ENCODE measurements around the gene GPR137B.

GPR137B gene

DNA sequence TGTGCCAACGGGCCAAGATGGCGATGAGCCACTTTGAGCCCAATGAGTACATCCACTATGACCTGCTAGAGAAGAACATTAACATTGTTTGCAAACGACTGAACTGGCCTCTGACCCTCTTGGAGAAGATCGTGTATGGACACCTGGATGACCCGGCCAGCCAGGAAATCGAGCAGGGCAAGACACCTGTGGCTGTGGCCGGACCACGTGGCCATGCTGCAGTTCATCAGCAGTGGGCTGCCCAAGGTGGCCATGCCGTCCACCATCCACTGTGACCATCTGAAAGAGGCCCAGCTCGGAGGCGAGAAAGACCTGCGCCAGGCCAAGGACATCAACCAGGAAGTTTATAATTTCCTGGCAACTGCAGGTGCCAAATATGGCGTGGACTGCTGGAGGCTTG, 32.2 kb upstream of the GPR137B start:
- DNase-seq (ENCODE audit: low spot score) = no peak
- TF ChIP-seq, protein P1, sequence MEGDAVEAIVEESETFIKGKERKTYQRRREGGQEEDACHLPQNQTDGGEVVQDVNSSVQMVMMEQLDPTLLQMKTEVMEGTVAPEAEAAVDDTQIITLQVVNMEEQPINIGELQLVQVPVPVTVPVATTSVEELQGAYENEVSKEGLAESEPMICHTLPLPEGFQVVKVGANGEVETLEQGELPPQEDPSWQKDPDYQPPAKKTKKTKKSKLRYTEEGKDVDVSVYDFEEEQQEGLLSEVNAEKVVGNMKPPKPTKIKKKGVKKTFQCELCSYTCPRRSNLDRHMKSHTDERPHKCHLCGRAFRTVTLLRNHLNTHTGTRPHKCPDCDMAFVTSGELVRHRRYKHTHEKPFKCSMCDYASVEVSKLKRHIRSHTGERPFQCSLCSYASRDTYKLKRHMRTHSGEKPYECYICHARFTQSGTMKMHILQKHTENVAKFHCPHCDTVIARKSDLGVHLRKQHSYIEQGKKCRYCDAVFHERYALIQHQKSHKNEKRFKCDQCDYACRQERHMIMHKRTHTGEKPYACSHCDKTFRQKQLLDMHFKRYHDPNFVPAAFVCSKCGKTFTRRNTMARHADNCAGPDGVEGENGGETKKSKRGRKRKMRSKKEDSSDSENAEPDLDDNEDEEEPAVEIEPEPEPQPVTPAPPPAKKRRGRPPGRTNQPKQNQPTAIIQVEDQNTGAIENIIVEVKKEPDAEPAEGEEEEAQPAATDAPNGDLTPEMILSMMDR (IDR thresholded peaks at IDR 0.05; ENCODE audit: extremely low read depth, missing control alignments) = no peak

DNA sequence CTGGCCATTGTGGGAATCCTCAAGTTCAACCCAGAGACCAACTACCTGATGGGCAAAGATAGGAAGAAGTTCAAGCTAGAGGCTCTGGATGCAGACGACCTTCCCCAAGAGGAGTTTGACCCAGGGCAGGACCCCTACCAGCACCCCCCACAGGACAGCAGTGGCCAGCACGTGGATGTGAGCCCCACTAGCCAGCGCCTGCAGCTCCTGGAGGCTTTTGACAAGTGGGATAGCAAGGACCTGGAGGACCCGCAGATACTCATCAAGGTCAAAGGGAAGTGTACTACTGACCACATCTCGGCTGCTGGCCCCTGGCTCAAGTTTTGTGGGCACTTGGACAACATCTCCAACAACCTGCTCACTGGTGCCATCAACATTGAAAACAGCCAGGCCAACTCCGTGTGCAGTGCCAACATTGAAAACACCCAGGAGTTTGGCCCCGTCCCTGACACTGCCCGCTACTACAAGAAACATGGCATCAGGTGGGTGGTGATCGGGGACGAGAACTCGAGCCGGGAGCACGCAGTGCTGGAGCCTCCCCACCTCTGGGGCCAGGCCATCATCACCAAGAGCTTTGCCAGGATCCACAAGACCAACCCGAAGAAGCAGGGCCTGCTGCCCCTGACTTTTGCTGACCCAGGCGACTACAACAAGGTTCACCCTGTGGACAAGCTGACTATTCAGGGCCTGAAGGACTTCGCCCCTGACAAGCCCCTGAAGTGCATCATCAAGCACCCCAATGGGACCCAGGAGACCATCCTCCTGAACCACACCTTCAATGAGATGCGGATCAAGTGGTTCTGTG, 30.6 kb upstream of the GPR137B start:
- no peak for DNase-seq (ENCODE audit: low spot score)
- TF ChIP-seq, protein P1 (IDR thresholded peaks at IDR 0.05; ENCODE audit: extremely low read depth, missing control alignments) = no peak

DNA sequence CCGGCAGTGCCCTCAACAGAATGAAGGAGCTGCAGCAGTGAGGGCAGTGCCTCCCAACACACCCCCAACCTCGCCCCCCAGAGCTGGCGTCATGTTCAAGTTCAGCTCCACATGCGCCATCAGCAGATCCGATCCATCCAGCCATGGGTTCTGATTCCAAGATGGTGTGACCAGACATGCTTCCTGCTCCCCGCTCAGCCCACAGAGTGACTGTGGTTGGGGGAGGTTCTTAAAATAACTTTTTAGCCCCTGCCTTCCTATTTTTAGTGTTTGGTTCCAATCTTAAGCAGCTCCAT, 30.1 kb upstream of the GPR137B start:
- TF ChIP-seq, protein P1 (IDR thresholded peaks at IDR 0.05; ENCODE audit: extremely low read depth, missing control alignments) = no peak

DNA sequence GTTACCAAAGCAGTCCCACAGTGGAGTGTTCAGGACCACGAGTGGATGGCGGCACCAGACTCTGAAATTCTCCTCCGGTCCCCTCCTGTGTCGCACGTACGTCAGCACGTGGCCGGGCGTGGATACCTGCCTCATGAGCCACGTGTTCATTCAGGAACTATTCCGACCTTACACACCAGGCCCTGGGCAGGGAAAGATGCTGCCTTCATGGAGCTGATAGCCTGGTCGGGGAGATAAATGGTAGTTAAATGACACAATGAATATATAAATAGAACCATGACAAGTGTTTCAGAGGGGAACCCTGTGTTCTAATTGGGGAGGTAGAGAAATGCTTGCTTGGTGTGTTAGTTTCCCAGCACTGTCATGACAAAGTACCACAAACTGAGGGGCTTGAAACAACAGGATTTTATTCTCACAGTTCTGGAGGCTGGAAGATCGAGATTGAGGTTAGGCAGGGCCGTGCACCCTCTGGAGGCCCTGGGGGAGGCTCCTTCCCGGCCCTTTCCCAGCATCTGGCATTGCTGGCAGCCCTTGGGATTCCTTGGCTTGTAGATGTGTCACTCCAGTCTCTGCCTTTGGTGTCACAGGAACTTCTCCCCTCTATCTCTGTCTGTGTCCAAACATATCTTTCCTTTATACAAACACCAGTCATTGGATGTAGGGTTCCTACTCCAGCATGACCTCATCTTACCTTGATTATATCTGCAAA, 28.9 kb upstream of the GPR137B start:
- TF ChIP-seq, protein P1 (IDR thresholded peaks at IDR 0.05; ENCODE audit: extremely low read depth, missing control alignments) = no peak
- DNase-seq (ENCODE audit: low spot score) = no peak

More for the DNA sequence above, 30.1 kb upstream of the GPR137B start:
- DNase-seq (ENCODE audit: low spot score) = no peak

DNA sequence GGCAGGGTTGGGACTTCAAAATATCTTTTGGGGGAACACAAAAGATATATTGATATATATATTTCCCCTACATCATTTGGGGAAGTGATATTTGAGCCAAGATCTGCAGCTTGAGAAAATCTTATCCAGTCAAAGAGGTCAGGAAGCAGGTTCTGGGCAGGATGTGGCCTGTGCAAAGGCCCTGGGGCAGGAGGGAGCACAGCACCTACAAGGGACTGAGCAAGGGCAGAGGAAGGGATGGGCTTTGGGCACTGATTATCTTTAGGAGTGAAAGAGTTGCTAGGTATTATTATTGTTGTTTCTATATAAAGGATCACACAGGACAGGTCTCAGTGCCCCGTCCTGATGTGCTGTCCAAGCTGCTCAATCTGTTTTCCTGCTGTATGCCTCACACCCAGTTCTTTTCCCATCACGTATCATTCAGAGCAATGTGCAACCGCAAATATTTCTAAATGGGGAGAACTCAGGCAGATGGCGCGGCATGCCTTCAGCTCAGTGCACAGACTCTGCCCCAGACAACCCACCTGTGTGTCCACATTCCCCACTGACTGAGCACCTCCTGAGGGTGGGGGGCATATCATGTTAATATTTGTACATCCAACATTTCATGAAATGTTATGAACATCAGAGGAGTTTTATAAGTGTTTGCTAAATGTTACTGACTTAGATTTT, 28.1 kb upstream of the GPR137B start:
- TF ChIP-seq, protein P1 (IDR thresholded peaks at IDR 0.05; ENCODE audit: extremely low read depth, missing control alignments) = no peak
- no peak for DNase-seq (ENCODE audit: low spot score)

DNA sequence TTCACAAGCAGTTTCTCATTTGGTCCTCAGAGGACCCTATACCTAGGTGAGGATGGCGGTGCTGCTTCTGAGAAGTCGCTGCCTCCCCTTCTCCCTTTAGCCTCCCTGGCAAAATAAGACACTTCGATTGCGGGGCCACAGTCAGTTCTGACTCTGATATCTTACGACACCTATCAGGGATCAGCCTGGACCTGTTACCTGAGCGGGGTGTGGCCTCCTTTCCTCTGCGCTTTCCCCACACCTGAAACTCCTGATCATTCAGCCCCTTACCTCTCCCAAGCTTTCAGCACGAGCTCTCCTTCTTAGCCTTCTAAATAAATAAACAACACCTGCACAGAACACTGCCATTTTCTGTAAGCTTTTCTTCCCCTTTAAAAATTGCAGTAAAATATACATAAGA, 24.6 kb upstream of the GPR137B start:
- TF ChIP-seq, protein P1 (IDR thresholded peaks at IDR 0.05; ENCODE audit: extremely low read depth, missing control alignments) = no peak
- no peak for DNase-seq (ENCODE audit: low spot score)

DNA sequence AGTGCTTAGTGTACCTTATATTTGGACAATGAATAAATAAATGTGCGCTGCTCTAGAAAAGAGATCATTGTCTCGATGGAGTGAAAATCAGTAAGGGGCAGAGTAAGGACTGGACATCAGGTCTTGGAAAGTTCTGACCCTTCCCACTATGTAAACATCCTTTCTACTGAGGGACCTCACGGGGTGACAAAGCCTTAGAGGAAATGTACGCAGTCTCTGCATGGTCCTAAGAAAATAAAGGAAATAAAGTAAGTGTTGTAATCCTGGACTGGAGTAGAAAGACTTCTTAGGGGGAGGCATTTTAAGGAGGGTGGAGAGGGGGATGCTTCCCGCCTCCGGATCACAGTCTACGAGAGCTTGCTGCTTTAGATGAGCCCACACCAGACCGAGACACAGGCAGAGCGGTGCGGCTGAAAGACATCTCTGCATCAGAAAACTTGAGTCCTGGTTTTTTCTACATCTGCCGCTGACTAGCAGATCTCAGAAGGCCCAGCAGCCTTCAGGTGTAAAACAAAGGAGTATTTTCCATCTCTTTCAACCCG, 22.3 kb upstream of the GPR137B start:
- TF ChIP-seq, protein P1 (IDR thresholded peaks at IDR 0.05; ENCODE audit: extremely low read depth, missing control alignments) = no peak
- DNase-seq (ENCODE audit: low spot score) = no peak
